Measurements from ENCODE around the gene PGLYRP3. TPM values are rescaled to one million over a fixed set of nuclear protein-coding genes. Genes with fewer than 3 reads are reported as not detected.

PGLYRP3 gene
- total RNA-seq, 1 donor from 2014 or later, result 0.87 TPM

DNA sequence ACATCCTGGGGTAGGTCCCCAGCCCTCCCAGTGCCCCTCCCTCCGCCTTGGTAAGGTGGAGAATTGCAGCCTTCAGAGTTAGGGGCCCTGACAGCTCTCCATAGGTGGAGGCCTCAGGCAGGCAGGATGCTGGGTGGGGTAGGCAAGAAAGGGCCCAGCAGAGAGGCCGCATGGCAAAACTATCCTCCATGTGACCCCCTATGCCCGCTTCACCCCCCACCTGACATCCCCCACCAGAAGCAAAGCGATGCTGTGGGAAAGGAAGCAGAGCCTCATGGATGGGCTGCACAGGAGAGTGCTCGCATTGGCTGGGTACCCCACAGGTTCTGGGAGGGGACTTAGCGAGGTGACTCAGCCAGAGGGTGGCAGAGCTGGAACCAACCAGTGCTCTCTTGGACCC is 46.5 kb upstream of the PGLYRP3 start:
- Mint-ChIP-seq H3K4me1 (ENCODE audit: unreplicated experiment) (peaks cover 3% of the 10 kb centered on the region), H3K27me3 (no peaks in the 10 kb centered on the region), H3K36me3 (peaks cover 4% of the 10 kb centered on the region), H3K27ac (no peak overlapping the region), H3K9me3 (no peaks in the 10 kb centered on the region), H3K4me3 (no peak overlapping the region)
- peak; percentile 49 for DNase-seq (ENCODE audit: extremely low spot score, unreplicated experiment)
- TF ChIP-seq, protein P1, sequence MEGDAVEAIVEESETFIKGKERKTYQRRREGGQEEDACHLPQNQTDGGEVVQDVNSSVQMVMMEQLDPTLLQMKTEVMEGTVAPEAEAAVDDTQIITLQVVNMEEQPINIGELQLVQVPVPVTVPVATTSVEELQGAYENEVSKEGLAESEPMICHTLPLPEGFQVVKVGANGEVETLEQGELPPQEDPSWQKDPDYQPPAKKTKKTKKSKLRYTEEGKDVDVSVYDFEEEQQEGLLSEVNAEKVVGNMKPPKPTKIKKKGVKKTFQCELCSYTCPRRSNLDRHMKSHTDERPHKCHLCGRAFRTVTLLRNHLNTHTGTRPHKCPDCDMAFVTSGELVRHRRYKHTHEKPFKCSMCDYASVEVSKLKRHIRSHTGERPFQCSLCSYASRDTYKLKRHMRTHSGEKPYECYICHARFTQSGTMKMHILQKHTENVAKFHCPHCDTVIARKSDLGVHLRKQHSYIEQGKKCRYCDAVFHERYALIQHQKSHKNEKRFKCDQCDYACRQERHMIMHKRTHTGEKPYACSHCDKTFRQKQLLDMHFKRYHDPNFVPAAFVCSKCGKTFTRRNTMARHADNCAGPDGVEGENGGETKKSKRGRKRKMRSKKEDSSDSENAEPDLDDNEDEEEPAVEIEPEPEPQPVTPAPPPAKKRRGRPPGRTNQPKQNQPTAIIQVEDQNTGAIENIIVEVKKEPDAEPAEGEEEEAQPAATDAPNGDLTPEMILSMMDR (conservative IDR thresholded peaks at IDR 0.05), result no peak

DNA sequence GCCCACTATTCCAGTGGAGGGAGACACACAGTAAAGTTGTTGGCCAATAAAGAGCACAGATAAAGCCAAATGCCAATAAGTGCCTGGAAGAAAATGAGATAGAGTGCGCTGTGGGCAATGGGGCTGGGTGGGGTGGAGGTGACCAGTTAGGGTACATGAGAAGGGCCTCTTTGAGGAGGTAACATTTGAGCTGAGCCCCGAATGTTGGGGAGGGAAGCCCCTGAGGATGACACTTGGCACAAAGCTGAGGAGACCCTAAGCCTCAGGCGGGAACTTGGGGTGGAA is 45.9 kb upstream of the PGLYRP3 start:
- peak overlapping the region; percentile 92 for H3K27ac Mint-ChIP-seq
- H3K9me3 Mint-ChIP-seq, result no peaks in the 10 kb centered on the region
- H3K36me3 Mint-ChIP-seq, result peaks cover 4% of the 10 kb centered on the region
- peak; percentile 34 for DNase-seq (ENCODE audit: extremely low spot score, unreplicated experiment)
- H3K4me3 Mint-ChIP-seq, result peak overlapping the region; percentile 69
- H3K4me1 Mint-ChIP-seq (ENCODE audit: unreplicated experiment), result peaks cover 3% of the 10 kb centered on the region
- no peaks in the 10 kb centered on the region for H3K27me3 Mint-ChIP-seq
- TF ChIP-seq, protein P1 (conservative IDR thresholded peaks at IDR 0.05), result no peak

DNA sequence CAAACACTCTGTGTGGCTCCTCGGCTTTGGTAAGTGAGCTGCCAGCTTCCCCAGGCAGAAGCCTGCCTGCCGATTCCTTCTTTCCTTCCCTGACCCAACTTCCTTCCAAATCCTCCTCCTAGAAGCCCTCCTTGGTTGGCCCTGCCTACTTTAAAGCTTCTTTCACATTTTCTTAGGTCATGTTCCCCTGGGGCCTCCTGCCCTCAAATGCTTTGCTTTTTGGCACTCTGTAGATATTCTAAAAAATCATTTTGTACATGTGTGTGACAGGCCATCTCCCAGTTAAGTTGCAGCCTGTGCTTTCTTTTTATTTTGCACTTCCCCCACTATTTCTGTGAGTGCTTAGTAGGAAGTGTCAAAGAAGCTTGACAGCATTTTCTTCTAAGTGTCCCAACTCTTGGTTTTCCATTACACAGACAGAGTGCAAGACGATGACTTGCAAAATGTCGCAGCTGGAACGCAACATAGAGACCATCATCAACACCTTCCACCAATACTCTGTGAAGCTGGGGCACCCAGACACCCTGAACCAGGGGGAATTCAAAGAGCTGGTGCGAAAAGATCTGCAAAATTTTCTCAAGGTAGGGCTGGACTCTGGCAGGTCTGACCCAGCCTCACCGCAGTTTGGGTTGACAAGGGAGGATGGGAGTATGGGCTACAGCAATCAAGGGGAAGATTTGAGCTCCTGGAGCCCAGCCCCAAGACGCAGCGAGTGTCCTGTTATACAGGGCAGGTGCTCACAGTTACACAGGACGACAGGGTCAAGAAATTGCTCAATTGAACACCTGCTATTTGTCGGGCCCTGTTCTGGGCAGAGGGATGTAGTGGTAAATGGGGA is 45.3 kb upstream of the PGLYRP3 start, which contains the start of gene S100A9:
Gene S100A9 (plus strand): TSS at position 2 of the 838 bp plus-strand sequence. CDS start 430 bp downstream, at position 432.
- TF ChIP-seq, protein P1 (conservative IDR thresholded peaks at IDR 0.05), result no peak
- peak within 1 kb of the TSS; percentile 69 for H3K4me3 Mint-ChIP-seq
- H3K4me1 Mint-ChIP-seq (ENCODE audit: unreplicated experiment), result peaks cover 3% of the 10 kb centered on the region
- H3K27me3 Mint-ChIP-seq, result no peaks in the 10 kb centered on the region
- DNase-seq (ENCODE audit: extremely low spot score, unreplicated experiment), result peak; percentile 25
- H3K9me3 Mint-ChIP-seq, result no peaks in the 10 kb centered on the region
- peaks cover 4% of the 10 kb centered on the region for H3K36me3 Mint-ChIP-seq
- H3K27ac Mint-ChIP-seq, result peak within 1 kb of the TSS; percentile 92

DNA sequence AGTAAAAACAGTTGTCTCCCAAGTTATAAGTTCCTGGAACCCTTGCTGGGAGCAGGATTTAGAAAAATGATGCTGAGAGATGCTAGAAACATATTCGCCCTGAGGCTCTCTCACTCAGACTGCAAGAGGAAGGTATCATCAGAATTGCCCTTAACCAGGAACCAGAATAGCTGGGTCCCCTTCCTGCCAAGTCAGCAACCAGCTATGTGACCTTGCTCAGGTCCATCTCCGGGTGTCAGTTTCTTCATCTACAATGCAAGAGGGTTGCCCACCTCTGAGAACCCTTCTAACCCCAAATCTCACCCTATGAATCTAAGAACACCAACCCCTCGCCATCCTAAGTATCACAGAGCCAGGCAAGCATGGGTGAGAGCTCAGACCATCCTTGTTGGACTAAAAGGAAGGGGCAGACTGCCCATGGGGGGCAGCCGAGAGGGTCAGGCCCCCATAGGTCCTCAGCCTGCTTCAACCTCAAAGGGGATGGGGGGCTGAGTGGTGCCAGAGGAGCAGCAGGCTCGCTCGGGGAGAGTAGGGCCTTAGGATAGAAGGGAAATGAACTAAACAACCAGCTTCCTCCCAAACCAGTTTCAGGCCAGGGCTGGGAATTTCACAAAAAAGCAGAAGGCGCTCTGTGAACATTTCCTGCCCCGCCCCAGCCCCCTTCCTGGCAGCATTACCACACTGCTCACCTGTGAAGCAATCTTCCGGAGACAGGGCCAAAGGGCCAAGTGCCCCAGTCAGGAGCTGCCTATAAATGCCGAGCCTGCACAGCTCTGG is 44.5 kb upstream of the PGLYRP3 start:
- H3K4me3 Mint-ChIP-seq, result peak overlapping the region; percentile 69

DNA sequence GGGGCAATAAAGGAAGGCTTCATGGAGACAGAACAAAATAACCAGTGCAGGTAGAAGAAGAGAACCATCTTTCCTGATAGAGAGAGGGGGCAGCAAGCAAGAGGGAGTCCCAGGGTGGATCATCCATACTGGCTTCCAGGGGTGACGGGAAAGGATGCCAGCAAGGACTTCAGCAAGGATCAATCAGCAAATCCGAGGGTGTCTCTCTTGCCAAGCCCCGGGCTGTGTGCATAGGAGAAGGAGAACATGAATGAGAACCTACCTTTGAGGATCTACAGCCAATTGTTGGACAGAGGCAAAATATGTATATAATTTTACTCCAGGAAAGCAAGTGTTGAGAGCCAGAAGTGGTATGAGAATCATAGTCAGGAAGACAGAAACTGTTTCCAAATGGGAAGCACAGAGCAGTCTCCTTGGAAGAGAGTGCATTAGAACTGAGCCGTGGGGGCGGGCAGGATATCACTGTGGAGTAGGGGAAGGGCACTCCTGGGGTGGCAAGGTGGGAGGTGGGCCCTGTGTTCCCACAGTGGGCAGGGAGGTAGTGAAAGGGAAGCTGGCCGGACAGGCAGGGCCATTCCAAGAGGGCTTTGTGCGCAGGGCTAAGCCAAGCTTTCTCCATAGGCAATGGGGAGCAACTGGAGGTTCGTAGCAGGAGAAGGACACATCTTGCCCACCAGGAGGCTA is 43.8 kb upstream of the PGLYRP3 start:
- H3K27ac Mint-ChIP-seq, result peak overlapping the region; percentile 92
- no peaks in the 10 kb centered on the region for H3K9me3 Mint-ChIP-seq
- peak; percentile 55 for DNase-seq (ENCODE audit: extremely low spot score, unreplicated experiment)
- peak overlapping the region; percentile 14 for H3K4me3 Mint-ChIP-seq
- no peaks in the 10 kb centered on the region for H3K27me3 Mint-ChIP-seq
- H3K36me3 Mint-ChIP-seq, result peaks cover 4% of the 10 kb centered on the region
- H3K4me1 Mint-ChIP-seq (ENCODE audit: unreplicated experiment), result peaks cover 3% of the 10 kb centered on the region
- TF ChIP-seq, protein P1 (conservative IDR thresholded peaks at IDR 0.05), result no peak

More for the DNA sequence above, 44.5 kb upstream of the PGLYRP3 start:
- Mint-ChIP-seq H3K4me1 (ENCODE audit: unreplicated experiment) (peaks cover 3% of the 10 kb centered on the region), H3K36me3 (peaks cover 4% of the 10 kb centered on the region), H3K9me3 (no peaks in the 10 kb centered on the region), H3K27ac (peak overlapping the region; percentile 92), H3K27me3 (no peaks in the 10 kb centered on the region)
- TF ChIP-seq, protein P1 (conservative IDR thresholded peaks at IDR 0.05), result no peak
- peak; percentile 69 for DNase-seq (ENCODE audit: extremely low spot score, unreplicated experiment)

All from type B pancreatic cell (in vitro differentiated cells).